ENCODE data around the gene SPEM3.

SPEM3 gene

DNA sequence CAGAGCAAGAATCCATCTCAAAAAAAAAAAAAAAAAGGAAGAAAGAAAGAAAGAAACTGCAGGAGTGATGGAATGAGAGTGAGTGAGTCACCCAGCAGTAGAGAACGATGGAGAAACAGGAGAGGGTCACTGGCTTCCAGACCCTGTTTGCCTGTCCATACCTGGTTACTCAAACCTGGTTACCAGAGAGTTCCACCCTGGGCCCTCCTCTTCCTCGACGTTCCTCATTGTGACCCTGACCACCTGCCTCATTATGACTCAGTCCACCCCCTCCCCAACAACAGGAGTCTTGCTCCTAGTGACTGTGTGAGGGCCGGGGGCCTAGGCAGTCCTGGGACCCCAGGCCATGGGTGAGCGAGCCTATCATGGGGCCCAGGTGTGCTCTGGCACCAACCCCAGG is at the start of gene SPEM3:
SPEM3 (plus strand) TSS at position 301 of the 400 bp plus-strand sequence; CDS start at position 347, 46 bp downstream.
- no peak for DNase-seq (ENCODE audit: low read depth)

DNA sequence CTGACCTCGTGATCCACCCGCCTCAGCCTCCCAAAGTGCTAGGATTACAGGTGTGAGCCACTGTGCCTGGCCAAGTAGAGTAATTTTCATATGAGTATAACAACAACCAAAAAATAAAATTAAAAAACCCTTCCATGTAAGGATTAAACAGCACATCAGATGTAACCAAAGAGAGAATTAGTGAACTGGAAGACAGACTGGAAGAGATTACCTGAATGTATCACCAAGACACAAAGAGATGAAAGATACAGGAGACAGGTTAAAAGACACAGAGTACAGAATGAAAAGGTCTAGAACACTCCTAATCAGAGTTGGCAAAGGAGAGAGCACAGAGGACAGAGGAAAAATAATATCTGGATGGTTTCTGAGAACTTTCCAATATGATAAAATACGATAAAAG is 49.5 kb upstream of the SPEM3 start:
- no peak for DNase-seq (ENCODE audit: low read depth)

DNA sequence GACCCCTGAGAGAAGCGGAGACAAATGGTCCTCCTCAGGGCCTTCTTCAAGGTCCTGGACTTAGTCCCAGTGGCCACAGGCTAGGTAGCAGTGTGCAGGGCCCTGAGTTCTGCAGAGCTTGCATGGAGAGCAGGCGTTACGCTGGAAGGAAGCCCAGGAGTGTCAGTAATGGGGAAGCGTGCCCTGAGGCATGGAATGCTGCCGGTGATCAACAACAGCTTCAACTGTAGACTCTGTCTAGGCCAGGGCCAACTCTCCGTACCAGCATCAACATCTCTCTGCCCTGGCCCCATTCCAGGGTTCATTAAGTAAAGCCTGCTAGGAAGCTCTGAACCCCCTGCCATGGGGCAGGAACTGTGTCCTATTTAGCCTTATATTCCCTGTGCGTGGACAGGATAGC is 48.3 kb upstream of the SPEM3 start:
- DNase-seq (ENCODE audit: low read depth): no peak

DNA sequence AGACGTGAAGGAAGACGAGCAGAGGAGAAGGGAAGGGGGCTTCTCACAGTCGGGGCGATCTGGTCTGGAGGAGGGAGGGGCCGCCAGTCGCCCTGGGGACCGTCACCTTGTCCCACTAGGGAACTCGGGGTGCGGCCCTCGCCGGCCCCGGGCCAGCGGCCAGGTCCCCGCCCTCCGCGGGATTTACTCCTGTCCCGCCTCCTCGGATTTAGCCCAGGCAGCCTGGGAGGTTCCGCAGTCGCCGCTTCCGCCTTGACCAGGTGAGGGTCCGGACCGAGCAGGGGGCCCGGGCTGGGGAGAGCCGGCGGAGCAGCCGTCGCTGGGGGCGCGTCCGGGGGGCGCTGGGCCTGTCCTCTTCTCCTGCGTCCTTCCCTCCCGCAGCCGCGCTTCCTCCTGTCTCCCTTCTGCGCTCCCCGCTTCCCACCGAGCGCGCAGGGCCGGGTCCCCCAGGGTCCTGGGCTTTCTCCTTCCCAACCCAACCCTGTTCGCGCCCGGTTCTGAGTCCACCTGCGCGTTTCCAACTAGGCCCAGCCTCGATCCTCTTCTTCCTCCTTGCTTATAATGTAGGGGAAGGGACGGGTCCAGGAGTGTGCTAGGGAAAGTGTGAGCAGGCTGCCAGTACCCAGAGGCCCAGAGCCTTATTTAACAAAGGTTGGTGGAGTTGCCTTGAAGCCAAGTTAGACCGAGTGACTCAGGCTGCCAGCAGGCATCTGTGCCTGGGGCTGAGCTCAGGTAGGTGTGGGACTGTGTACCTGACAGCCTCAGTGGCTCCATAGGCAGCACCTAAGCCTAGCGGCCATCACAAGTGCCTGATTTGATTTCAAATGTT is 47.6 kb upstream of the SPEM3 start, which contains the start of gene TNK1:
TNK1 (plus strand) TSS at position 235 of the 829 bp plus-strand sequence. CDS start 1,838 bp downstream, outside the sequence.
- no peak for DNase-seq (ENCODE audit: low read depth)

DNA sequence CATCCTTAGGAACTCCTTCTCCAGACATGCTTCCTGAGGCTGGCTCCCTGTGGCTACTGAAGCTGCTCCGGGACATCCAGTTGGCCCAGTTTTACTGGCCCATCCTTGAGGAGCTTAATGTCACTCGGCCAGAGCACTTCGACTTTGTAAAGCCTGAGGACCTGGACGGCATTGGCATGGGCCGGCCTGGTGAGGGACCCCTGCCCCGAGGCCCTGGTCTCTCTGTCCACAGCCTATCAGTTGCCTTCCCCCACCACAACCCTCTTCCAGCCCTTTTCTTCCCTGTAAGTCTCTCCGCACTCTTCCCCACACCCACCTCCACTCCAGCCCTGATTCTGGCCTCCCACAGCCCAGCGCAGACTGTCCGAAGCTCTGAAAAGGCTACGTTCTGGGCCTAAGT is 45.8 kb upstream of the SPEM3 start:
- DNase-seq (ENCODE audit: low read depth): no peak

DNA sequence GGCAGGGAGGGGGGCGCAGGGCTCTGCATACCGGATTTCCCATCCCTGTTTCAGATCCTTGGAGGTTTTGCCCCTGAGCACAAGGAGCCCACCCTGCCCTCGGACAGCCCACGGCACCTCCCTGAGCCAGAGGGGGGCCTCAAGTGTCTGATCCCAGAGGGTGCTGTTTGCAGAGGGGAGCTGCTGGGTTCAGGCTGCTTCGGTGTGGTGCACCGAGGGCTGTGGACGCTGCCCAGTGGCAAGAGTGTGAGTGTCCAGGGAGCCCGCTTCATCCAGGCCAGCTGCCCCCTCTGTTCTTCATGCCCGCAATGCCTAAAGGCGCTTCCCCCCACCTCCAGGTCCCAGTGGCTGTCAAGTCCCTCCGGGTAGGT is 45.3 kb upstream of the SPEM3 start:
- DNase-seq (ENCODE audit: low read depth): no peak

DNA sequence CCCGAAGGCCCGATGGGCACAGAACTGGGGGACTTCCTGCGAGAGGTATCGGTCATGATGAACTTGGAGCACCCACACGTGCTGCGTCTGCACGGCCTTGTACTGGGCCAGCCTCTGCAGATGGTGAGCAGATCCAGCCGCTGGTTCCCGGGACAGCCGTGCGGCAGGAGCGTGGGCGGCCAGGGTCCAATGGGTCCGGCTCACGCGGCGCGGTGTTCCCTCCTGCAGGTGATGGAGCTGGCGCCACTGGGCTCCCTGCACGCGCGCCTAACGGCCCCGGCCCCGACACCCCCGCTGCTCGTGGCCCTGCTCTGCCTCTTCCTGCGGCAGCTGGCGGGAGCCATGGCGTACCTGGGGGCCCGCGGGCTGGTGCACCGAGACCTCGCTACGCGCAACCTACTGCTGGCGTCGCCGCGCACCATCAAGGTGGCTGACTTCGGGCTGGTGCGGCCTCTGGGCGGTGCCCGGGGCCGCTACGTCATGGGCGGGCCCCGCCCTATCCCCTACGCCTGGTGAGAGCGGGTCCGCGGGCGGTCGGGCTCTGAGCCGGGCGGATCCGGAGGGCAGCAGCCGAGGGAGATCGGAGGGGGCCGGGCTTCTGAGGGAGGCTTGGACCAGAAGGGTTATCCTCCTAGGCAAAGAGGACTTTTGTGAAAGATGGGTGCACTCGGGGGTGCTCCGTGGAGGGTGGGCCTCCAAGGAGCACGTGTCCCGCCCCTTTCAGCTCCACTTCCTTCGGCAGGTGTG is 44.7 kb upstream of the SPEM3 start:
- no peak for DNase-seq (ENCODE audit: low read depth)

DNA sequence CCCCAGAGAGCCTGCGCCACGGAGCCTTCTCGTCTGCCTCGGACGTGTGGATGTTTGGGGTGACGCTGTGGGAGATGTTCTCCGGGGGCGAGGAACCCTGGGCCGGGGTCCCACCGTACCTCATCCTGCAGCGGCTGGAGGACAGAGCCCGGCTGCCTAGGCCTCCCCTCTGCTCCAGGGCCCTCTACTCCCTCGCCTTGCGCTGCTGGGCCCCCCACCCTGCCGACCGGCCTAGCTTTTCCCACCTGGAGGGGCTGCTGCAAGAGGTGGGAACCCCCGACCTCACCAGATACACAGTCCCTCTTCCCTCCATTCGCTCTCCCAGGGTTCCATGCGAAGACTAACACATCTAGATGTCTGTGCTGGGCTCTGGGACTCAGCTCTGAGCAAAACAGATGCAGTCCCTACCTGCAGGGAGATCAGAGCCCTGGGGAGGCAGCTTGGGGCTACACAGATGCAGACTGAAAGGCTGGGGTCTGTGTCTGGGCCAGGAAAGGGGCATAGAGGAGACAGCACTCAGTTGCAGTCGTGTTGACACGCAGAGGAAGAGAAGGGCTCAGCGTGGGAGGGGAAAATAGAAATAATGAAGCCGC is 44.1 kb upstream of the SPEM3 start:
- no peak for DNase-seq (ENCODE audit: low read depth)

DNA sequence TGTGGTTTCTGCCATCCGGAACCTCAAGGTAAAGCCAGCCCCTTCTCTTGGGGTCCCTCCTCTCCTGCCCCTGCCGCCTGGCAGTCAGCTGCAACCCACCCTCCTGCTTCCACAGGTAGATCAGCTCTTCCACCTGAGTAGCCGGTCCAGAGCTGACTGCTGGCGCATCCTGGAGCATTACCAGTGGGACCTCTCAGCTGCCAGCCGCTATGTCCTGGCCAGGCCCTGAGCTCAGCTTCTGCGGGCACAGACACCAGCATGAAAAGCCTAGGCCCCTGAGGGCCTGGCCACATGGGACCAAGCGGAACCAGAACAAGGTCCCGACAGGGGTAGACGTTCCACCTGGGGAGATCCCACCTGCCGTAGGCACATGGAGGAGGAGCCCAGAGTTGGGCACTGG is 39.8 kb upstream of the SPEM3 start:
- no peak for DNase-seq (ENCODE audit: low read depth)

DNA sequence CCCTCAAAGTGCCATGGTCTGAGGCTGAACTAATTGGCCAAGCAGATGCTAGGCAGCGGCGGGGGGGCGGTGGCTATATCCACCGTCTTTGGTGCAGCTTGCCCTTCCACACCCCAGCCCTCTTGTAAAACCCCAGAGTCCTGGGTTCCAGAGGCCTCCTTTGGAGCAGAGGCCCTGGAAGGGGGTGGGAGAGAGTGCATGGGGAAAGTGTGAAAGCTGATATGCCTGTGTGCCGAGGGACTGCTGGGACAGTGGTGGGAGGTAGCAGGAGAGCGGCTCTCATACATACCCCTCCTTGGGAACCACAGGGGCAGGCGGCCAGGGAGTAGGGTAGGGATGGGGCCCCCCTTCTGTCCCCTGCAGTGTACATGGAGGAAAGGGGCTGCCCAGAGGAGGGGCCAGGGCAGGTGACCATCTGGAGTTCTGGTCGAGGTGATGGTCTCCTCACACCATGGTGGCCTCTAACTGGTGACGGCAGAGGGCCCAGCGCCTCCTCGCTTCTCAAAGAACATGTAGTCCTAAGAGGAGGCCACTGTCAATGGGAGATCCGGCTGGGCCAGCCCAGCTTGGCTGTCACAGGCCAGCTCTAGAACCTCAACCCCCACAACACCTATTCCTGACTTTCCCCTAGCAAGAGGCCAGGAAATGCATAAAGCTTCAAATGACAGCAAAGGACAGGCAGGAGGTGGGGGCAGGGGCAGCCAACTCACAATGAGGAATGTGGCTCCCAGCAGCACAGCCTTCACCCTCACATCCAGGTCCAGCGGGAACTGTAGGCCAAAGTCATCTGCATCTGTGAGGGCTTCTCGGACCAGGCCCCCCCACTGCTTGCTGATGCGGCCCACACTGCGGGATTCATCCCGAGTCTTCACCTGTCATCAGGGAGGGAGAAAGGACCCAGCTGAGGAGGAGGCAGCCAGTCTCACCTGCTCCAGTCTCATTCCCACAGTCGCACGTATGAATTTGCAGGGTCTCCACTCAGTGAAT is 38.4 kb upstream of the SPEM3 start:
- no peak for DNase-seq (ENCODE audit: low read depth)

DNA sequence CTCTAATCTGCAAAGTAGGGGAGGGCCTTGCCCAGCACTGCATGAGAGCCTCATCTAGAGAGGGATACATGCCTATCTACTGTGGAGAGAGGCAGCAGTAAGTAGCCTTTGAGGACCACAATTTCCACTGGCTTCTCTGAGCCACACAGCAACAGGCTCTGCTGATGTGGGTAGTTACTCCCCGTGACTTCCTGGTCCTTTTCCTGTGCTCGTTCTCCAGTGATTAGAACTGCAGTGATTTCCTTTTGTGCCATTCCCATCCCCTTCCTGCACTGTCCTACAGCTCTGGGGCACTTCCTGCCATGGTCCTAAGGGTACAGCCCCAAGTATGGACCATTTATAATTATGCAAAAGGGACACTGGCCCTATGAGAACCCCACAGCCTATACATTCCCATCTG is 37.4 kb upstream of the SPEM3 start:
- no peak for DNase-seq (ENCODE audit: low read depth)

DNA sequence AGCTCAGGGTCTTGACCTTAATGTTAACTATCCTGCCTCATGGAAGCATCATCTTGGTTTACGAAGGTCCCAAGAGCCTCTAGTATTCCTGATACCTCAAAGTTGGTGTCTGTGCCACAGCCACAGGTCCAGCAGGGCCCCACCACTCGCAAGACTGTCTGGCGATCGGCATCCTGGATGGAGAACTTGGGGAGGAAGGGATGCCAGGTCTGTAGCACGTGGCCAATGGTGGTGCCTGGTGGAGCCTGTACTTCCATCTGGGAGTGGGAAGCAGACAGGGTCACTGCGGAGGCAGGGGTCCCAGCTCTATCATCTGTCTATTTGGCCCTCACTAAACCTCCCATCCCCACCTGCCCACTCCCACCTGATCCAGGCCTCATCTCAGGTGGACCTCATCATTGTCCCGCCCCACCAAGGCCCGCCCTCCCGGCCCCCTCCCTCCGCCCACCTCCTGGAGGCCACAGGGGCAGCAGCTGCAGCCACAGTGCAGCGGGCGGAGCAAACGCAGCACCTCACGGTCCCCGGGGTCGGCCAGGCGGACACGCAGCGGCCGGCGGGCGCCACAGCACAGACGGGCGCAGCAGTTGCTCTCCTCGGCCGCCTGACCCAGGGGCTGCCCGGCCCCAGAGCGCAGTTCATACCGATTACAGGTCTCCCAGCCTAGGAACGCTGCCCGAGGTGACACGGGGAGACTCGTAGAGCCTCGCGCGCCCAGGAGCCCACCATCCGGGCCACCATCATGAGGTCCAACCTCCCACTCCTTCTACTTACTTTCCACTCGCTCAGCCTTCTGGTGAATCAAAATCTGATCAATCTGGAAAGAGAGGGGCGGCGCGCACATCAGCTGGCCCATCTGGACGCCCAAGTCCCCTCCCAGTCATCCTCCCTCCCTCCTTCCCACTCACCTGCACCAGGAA is 35.7 kb upstream of the SPEM3 start:
- DNase-seq (ENCODE audit: low read depth): no peak

DNA sequence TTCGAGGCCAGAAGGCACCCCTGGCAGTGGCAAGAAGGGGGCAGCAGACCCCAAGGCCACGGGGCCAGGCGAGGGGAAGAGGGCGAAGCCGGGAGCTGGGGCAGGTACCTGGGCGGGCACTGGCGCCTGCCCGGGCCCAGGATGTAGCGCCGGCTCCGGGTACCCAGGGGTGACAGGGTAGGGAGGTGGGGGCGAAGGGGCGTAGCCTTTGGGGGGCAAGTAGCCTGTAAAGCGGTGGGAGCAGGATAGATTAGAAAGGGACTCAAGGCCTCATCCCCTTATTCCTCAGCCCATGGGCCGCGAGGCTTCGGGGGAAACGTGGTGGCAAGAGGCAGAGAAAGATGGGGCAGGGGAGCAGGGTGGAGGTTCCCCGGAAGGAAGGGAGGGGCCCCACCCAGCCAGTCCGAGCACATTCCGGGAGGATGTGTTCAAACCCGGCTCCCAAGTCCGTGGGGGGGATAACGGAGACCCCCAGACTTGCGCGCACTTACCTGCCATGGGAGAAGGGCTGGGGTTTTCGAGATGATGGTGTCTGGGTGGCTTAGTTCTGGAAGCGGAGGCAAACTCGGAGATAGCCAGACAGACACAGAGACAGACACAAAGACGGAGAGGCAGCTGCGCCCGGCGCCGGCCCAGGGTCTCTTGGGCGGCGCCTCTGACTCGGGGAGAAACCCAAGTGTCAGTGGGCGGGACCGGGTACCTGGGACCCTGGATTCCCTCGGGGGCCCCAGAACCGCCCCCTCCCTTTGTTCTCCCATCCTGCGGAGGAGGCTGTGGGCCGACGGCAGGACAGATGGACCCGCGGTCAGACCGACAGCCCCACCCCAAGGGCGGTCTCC is 34.8 kb upstream of the SPEM3 start:
- DNase-seq (ENCODE audit: low read depth): peak; percentile 8

DNA sequence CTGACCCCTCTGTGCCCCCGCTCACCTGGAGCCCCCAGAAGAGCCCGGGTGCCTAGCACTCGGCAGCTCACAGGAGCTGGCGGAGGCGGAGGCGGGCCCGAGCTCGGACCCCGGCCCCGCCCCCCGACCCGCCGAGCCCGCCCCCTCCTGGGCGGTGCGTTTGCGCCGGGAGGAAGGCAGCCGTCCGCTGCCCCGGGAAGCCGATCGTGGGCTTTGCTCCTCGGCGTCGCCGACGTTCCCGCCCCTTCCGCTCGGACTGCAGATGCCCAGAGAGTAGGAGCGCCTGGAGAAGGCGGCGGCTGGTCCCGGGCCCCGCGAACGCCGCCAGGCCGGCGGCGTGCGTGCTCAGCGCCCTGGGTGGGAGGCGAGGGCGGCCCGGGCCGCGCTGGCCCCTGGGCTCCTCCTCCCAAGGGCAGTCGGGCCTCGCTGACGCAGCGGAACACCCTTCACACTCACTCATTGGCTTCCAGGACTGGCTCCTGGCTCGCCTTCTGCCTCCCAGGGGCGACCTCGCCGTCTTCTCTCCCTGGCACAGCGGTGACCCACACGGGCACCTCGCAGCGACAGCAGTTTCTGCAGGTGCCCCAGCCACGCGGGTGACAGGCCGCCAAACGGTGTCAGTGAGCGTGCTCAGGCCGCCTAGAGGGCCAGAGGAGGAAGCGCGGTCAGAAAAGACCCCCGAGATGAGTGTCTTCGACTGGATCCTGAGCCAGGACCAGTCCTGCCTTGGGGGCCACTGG is 34.0 kb upstream of the SPEM3 start, which contains the start of gene PLSCR3:
PLSCR3 (minus strand) TSS at position 74 of the 740 bp plus-strand sequence. CDS start 415 bp downstream, outside the sequence.
- DNase-seq (ENCODE audit: low read depth): peak; percentile 63

DNA sequence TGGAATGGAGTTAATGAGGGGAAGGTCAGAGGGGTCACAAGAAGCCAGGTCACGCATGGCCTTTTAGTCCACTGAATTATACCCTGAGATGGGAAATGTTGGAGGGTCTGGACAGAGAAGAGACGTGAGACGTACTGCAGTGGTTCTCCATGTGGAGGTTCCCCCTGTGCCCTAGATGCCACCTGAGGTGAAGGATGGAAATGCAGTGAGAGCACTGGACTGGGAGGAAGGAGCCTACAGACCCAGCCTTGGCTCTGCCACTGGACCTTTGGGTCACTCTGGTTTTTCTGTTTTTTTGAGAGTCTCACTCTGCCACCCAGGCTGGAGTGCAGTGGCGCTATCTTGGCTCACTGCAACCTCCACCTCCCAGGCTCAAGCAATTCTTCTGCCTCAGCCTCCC is 32.5 kb upstream of the SPEM3 start:
- DNase-seq (ENCODE audit: low read depth): no peak

DNA sequence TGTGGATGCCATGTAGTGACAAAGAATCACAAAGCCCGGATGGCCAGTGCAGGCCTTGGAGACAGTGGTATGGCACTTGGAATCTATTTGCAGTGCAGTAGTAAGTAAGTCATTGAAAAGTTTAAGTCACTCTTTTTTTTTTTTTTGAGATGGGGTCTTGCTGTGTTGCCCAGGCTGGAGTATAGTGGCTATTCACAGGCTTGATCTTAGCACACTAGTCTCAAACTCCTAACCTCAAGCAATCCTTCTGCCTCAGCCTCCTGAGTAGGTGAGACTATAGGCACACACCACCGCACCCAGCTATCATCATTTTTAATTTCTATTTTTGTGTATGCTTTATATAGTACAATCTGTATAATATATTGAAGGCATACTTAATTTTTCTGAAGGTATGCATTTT is 30.0 kb upstream of the SPEM3 start:
- no peak for DNase-seq (ENCODE audit: low read depth)

DNA sequence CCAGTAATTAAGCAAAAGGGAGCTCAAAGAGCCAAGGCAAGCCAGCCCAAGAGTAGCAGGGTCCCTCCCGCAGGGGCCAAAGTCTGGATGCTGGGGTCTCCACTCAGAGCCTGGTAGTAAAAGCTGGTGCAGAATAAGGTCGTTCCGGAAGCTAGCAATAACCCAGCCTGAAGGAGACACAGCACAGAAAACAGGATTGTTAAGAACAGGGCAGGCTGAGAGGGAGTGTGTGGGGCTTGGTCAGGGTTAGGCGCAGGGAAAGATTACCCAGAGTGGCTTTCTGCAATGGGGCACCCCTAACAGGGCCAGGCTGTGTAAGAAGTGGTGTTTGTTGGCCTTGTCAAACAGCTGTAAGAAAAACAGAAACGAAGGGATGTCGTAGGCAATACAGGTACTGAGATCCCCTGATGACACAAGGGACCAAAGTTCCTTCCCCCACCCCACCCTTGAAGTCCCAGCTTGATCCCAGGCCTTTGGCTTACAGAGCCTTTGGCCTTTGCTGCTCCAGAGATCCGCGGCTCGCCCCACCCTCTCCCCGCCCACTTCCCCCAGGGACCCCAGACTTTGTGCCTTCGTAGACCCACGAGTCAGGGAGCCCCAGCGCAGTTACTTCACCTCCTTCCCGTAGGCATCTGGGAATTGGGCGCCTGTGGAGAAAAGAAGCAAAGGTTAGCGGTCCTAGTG is 25.5 kb upstream of the SPEM3 start:
- DNase-seq (ENCODE audit: low read depth): no peak

DNA sequence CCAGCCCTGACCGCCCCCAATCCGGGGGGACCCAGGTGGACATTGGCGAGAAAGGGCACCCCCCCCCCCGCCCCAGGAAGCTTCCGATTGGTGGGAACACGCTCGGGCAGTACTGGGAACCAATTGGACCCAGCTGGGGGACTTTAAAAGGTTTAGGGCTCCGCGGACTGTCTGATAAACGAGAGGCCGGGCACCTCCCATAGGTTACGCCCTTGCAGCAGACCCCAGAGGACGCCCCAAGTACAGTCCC is 25.0 kb upstream of the SPEM3 start:
- DNase-seq (ENCODE audit: low read depth): no peak
